ENCODE measurements around the gene CNTNAP2.

GRCh38 chr7:148344406-148344805, 2227.8 kb downstream of the CNTNAP2 start:
- TF ChIP-seq YY1 (IDR thresholded peaks at IDR 0.05; ENCODE audit: insufficient read depth, insufficient read length) (no peak), ZNF274 (IDR thresholded peaks at IDR 0.05; ENCODE audit: low read depth, low read length) (no peak), SUZ12 (IDR thresholded peaks at IDR 0.05; ENCODE audit: extremely low read depth, insufficient read depth, insufficient read length) (no peak)
